LoVo (cell line): ENCODE results near the gene IRF6.
"Not testable (repeated sequence)": the region's sequence is repeated elsewhere in the genome, so short reads cannot be mapped to it uniquely, and the experiment has no call there.

Experiments used
- DNase-seq: peaks from one replicate; pipeline ENCODE4 v3.0.0-alpha.2; 2016; ENCODE audit warnings: low spot score

IRF6 gene

DNA sequence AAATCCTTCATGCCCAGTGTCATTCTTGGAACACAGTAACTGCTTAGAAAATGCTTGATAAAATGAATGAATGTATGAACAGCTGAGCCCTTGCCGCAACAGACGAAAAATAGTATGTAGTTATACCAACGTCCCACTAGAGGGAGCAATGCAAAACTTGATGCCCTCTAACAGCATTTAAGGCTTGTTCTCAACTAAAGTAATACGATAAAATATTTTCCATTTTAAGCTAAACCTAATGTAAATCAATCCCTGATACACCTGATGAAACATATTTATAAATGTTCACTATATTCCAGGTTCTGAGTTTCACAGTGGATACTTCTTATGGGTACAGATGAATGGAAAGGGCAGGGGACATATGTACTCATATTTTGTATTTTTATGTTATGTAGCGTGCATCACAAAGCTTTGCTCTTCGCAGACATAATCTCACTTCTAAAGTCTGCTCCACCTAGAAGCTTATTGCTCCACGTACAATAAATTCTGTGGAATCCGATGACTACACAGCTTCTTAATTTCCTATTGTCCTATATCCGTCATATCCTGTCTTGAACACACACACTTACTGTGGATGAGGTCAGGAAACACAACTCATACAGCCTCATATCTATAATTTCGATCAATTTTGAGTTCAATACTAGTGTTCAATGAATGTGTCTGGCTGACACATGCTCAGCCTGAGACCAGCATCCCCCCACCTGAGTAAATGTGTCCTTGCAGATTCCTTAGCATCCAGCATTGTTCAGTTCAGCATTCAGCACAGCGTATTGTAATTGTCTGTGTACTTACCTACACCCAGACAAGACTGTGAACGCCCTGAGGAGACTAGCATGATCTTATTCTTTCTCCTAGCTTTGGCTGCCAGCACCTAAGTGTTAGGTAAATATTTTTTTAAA, 17.4 kb upstream of the IRF6 start:
- peak; percentile 53 for DNase-seq

DNA sequence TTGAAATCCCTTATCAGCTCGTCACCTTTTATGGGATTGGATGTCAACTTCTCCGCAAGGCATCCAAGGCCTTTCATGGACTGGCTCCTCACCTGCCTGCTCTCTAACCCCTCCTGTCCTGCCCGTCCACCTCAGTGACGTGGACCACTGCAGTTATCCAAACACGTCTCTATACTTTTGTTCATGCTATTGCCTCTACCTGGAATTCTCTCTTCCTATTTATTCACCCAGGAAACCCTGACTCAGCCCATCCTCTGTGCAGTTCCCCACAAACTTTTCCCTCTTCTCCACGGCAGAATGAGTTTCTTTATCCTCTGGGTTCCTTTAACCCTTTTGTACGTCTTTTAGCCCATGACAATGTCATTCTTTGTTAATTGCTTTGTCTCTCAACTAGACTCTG, 16.8 kb upstream of the IRF6 start:
- DNase-seq: no peak

GRCh38 chr1:209820986-209821385, 15.0 kb upstream of the IRF6 start:
- no peak for DNase-seq

DNA sequence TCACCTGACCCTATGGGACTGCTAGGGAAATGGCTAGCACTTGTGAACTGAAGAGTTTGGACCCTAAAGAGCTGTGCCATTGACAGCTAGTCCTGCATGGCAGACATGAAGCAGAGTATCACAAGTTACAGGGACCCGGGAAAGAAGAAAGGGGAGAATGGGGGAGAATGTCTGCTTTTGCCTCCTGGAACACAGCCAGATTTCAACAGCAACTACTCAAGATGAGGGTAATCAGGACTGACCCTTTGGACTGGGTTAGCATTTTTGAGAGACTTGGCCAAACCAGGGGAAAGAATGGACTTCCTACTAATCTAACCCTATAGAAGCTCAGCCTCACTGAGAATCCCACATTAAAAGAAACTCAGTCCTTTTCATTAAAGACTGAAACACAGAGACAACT, 13.1 kb upstream of the IRF6 start:
- DNase-seq: no peak

- no peak for DNase-seq
Measured at GRCh38 chr1:209817691-209818090, 11.7 kb upstream of the IRF6 start.

DNA sequence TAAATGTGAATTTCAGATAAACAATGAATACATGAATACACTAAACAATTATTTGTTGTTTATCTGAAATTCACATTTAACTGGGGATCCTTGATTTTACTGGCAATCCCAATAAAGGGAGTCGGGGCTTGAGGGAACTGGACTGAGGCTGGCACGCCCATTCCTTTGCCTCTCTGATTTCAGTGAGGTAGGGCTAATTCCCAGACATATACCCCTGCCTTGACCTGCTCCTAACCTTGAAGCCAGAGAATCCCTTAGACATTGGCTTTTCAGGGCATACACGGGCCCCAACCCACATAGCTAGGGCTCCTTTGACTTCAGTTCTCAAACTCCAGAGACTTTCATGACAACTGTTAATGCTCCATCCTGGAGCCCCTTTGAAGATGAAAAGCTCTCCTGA, 11.0 kb upstream of the IRF6 start:
- DNase-seq: no peak

DNA sequence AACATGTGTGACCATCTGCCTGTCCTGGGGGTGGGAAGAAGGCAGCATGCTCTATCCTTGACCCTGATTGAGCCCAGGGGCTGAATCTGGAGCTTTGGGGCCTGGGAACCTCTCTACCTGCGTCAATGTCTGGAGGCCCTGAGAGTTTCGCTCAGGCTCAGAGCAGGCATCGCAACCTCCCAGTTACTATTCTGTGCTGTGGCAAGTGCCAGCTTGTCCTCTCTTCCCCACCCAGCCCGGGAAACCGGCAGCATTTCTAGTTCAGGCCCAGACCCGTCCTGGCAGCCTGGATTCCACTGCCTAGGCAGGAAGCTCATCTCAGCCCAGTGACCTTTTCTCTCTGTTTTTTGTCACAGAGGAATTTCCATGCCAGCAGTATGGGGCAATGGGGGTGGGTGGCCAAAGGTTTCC, 10.0 kb upstream of the IRF6 start:
- DNase-seq: no peak

- DNase-seq: no peak
Measured at GRCh38 chr1:209815490-209815889, 9.5 kb upstream of the IRF6 start.

DNA sequence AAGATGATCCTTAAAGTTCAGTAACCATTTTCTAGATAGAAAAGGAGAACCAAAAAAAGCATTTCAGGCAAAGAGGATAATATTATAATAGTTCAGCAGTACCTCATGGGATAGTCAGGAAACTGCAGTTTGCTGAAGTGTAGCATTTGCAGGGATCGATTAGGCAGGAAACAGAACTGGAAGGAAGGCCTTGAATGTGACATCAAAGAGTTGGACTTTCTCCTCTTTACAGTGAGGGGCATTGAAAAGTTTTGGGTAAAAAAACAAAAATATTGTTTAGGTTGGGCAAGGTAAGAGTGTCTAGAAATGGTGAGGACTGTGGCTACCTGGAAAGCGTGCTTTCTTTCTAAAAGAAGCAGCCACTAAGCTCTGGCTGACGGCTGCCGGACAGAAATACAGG, 8.0 kb upstream of the IRF6 start:
- DNase-seq: no peak

DNA sequence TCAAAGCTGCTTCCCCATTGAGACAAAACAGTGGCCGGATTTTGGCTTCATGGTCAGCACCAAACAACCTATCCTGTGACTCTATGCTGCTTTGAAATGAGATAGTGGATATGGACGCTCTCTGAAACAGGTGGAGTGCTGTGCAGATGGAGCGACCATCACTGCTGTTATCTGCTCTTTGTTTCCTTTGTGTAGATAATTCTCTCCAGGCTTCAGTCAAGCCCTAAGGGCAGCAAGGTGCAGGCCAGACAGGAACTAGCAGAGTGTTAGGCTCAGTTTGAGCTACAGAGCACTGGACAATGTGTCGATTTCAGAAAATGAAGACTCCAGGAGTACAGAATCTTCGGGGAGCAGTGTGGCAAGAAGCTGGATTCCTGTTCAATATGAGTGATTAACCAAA, 4.8 kb upstream of the IRF6 start:
- DNase-seq: no peak

GRCh38 chr1:209809611-209810010, 3.7 kb upstream of the IRF6 start:
- no peak for DNase-seq

DNA sequence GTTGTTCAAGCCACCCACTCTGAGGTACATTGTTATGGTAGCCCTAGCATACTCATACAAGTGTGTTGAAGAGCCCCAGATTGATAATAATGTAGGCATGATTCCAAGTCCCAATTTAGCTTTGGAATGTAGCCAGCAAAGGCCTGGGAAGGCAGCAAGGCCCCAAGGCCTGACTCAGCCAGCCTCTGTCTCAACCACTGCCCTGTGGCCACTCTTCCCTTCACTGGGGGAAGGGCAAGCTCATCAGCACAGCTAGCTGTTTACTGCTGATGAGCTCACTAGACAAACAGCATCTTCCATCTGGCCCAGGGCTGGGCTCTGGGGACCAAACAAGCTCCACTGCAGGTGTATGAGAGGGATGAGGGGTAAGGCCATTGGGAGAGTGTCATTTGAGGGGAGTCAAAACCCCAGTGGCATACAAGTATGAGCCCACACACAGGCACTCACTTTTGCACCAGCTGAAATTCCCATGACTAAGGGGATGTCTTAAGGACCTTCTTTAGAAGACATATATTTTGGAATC, 2.2 kb upstream of the IRF6 start:
- DNase-seq: peak; percentile 73

DNA sequence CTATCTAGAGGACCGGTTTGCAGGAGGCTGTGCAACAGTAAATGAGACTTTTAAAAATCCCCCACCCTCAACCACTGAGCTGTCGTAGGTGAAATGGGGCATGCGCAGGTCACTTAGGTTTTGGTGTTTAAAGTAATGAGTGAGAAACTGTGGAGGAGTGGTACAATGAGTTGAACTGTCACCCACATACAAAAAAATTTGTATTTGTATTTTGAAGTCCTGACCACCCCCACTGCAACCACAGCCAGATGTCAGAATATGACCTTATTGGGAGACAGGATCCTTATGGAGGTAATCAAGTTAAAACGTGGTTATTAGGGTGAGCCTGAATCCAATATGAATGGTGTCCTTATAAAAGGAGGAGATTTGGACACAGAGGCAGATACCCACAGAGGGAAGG, 1.6 kb upstream of the IRF6 start:
- no peak for DNase-seq

GRCh38 chr1:209805341-209805781, 581 bp downstream of the IRF6 start:
- no peak for DNase-seq

GRCh38 chr1:209803568-209803967, 2.4 kb downstream of the IRF6 start:
- no peak for DNase-seq

GRCh38 chr1:209802780-209803152, 3.2 kb downstream of the IRF6 start:
- no peak for DNase-seq

GRCh38 chr1:209802117-209802779, 3.7 kb downstream of the IRF6 start:
- no peak for DNase-seq

GRCh38 chr1:209800984-209801834, 4.7 kb downstream of the IRF6 start:
- DNase-seq: no peak

GRCh38 chr1:209797978-209798639, 7.8 kb downstream of the IRF6 start:
- DNase-seq: no peak

DNA sequence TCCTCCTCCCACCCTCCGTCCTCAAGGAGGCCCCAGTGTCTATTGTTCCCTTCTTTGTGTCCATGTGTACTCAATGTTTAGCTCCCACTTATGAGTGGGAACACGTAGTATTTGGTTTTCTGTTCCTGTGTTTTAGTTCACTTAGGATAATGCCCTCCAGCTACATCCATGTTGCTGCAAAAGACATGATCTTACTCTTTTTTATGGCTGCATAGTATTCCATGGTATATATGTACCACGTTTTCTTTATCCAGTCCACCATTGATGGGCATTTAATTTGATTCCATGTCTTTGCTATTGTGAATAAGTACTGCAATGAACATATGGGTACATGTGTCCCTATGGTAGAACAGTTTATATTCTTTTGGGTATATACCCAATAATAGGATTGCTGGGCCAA, 12.2 kb downstream of the IRF6 start:
- DNase-seq: not testable (repeated sequence)

DNA sequence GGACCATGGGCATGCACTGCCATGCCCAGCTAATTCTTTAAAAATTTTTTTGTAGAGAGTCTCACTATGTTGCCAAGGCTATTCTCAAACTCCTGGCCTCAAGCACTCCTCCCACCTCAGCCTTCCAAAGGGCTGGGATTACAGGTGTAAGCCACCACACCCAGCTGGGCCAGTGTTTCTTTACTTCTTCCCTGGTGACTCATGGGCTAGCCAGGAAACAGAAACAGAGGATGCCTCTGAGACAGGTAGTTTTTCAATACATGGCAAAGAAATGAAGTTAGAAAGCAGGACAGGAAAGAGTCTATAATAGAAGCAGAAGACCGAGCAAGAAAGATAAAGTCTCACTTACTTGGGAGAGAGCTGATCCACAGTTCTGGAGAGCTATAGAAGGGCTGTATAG, 14.0 kb downstream of the IRF6 start:
- DNase-seq: peak; percentile 30
